Common myeloid progenitor, CD34-positive (primary cell): ENCODE results near the gene PREPL.

ENCODE experiments used
- CTCF ChIA-PET: fragments of 350-600 bp; sonication (Branson Sonifier 250); formaldehyde crosslinking; loops from one replicate; lab custom pipeline; 2021; ENCODE audit warnings: antibody characterized with exemption; lab: Charles Lee
- POLR2A ChIA-PET: fragments of 350-600 bp; sonication (Branson Sonifier 250); formaldehyde crosslinking; loops from one replicate; lab custom pipeline; 2021; ENCODE audit warnings: antibody characterized with exemption; lab: Charles Lee
- DNase-seq, 3 donors: peaks; one replicate each; pipeline versions ENCODE4 v3.0.0 to v3.0.0-alpha.2; 2013
- H3K27ac ChIP-seq, 2 experiments: 1 replicate in 1 of 2; 2 replicates in 1 of 2; pipeline ENCODE4 v1.7.0; 2013; ENCODE audit warnings: inconsistent platforms in 2 of 2, low read length in 2 of 2, mild to moderate bottlenecking in 2 of 2, low read depth in 1 of 2, moderate library complexity in 1 of 2; ENCODE audit not compliant: severe bottlenecking in 2 of 2, insufficient read depth in 1 of 2, poor library complexity in 1 of 2
- H3K27me3 ChIP-seq, 5 experiments: replicated peaks in 2 of 5; 1 replicate in 3 of 5; 2 replicates in 2 of 5; pipeline versions ENCODE4 v1.6.1 to v1.7.0; 2013; ENCODE audit warnings: low read length in 4 of 5, mild to moderate bottlenecking in 2 of 5, moderate library complexity in 2 of 5, inconsistent platforms in 1 of 5; ENCODE audit not compliant: insufficient read depth in 5 of 5, control insufficient read depth in 4 of 5
- H3K36me3 ChIP-seq, 4 experiments: 1 replicate in 2 of 4; 2 replicates in 2 of 4; pipeline versions ENCODE4 v1.6.1 to v1.7.0; 2013; ENCODE audit warnings: low read length in 3 of 4, control low read depth in 1 of 4, mild to moderate bottlenecking in 1 of 4; ENCODE audit not compliant: control insufficient read depth in 4 of 4, insufficient read depth in 4 of 4
- H3K4me1 ChIP-seq, 4 experiments: 1 replicate in 3 of 4; 2 replicates in 1 of 4; pipeline versions ENCODE4 v1.6.1 to v1.7.1; 2013; ENCODE audit warnings: low read length in 3 of 4, mild to moderate bottlenecking in 3 of 4, control low read depth in 1 of 4, inconsistent platforms in 1 of 4, moderate library complexity in 1 of 4; ENCODE audit not compliant: control insufficient read depth in 4 of 4, insufficient read depth in 4 of 4; ENCODE audit errors: control extremely low read depth in 1 of 4
- H3K4me3 ChIP-seq, 7 experiments: 1 replicate in 4 of 7; 2 replicates in 3 of 7; pipeline versions ENCODE4 v1.5.1 to v1.7.0; 2013; ENCODE audit warnings: mild to moderate bottlenecking in 7 of 7, low read length in 6 of 7, moderate library complexity in 6 of 7, inconsistent platforms in 2 of 7, low read depth in 2 of 7, control low read depth in 1 of 7; ENCODE audit not compliant: insufficient read depth in 4 of 7, control insufficient read depth in 1 of 7; ENCODE audit errors: extremely low read depth in 1 of 7
- H3K9me3 ChIP-seq, 5 experiments: 1 replicate in 4 of 5; 2 replicates in 1 of 5; pipeline versions ENCODE4 v1.6.1 to v1.7.1; 2013; ENCODE audit warnings: low read length in 4 of 5, mild to moderate bottlenecking in 2 of 5, inconsistent platforms in 1 of 5, low read depth in 1 of 5, moderate library complexity in 1 of 5; ENCODE audit not compliant: control insufficient read depth in 4 of 5, insufficient read depth in 2 of 5; ENCODE audit errors: control extremely low read depth in 1 of 5
- WGBS: methylation state at CpG from one replicate; pipeline ENCODE4 v1.1.5; 2013; ENCODE audit not compliant: insufficient coverage; 5-methylcytosine and 5-hydroxymethylcytosine counted together

PREPL gene

GRCh38 chr2:44330801-44331200 is 30.5 kb downstream of the PREPL start:
- Histone ChIP-seq H3K4me3 (no peak overlapping the region), H3K9me3 (no peaks in the 10 kb centered on the region), H3K27me3 (no peaks in the 10 kb centered on the region), H3K4me1 (no peaks in the 10 kb centered on the region), H3K27ac (no peak overlapping the region), H3K36me3 (peaks cover 14 to 22% (median 16%) of the 10 kb centered on the region in 4 experiments)
- DNase-seq, result no peak
- POLR2A ChIA-PET, result interaction anchor here (0.6 kb wide), 1 partner anchor 13 kb away, joined by 3 read pairs; no protein-coding TSS in a partner anchor
- no CpG with 5 or more reads among the region's 1 CpG for WGBS
- CTCF ChIA-PET, result no interaction called here

- ChIA-PET CTCF (no interaction called here), POLR2A (no interaction called here)
- no CpG with 5 or more reads among the region's 2 CpGs for WGBS
- H3K9me3 ChIP-seq, result no peaks in the 10 kb centered on the region
- H3K27ac ChIP-seq, result no peak overlapping the region
- no peak overlapping the region for H3K4me3 ChIP-seq
- no peaks in the 10 kb centered on the region for H3K27me3 ChIP-seq
- DNase-seq, result no peak
- H3K4me1 ChIP-seq, result no peaks in the 10 kb centered on the region
- peaks cover 14 to 25% (median 16%) of the 10 kb centered on the region in 4 experiments for H3K36me3 ChIP-seq
Measured at GRCh38 chr2:44329343-44329742, 32.0 kb downstream of the PREPL start.

- Histone ChIP-seq H3K4me1 (no peaks in the 10 kb centered on the region), H3K36me3 (peaks cover 16 to 28% (median 17%) of the 10 kb centered on the region in 4 experiments), H3K9me3 (no peaks in the 10 kb centered on the region), H3K4me3 (no peak overlapping the region), H3K27me3 (no peaks in the 10 kb centered on the region), H3K27ac (no peak overlapping the region)
- CTCF ChIA-PET, result no interaction called here
- no peak for DNase-seq
- POLR2A ChIA-PET, result no interaction called here
- WGBS, result 100% methylated on average over 1 of the region's 2 CpGs
Measured at GRCh38 chr2:44328750-44329149, 32.5 kb downstream of the PREPL start.

- POLR2A ChIA-PET, result no interaction called here
Measured at GRCh38 chr2:44326548-44327264, 34.6 kb downstream of the PREPL start.

GRCh38 chr2:44325897-44326296 is 35.4 kb downstream of the PREPL start:
- ChIA-PET CTCF (no interaction called here), POLR2A (no interaction called here)
- Histone ChIP-seq H3K9me3 (no peaks in the 10 kb centered on the region), H3K4me1 (no peaks in the 10 kb centered on the region), H3K36me3 (peaks cover 18 to 39% (median 32%) of the 10 kb centered on the region in 4 experiments), H3K4me3 (no peak overlapping the region), H3K27me3 (no peaks in the 10 kb centered on the region), H3K27ac (no peak overlapping the region)
- no CpG with 5 or more reads among the region's 4 CpGs for WGBS
- DNase-seq, result no peak

More at GRCh38 chr2:44326548-44327264, 34.6 kb downstream of the PREPL start:
- WGBS, result 89% methylated on average over 12 of the region's 13 CpGs
- H3K9me3 ChIP-seq, result no peaks in the 10 kb centered on the region
- no peaks in the 10 kb centered on the region for H3K4me1 ChIP-seq
- no peaks in the 10 kb centered on the region for H3K27me3 ChIP-seq
- no peak overlapping the region for H3K27ac ChIP-seq
- H3K36me3 ChIP-seq, result peaks cover 17 to 40% (median 28%) of the 10 kb centered on the region in 4 experiments
- no peak overlapping the region for H3K4me3 ChIP-seq
- DNase-seq, result no peak
- CTCF ChIA-PET, result no interaction called here

GRCh38 chr2:44324971-44325426 is 36.3 kb downstream of the PREPL start:
- no CpG with 5 or more reads among the region's 1 CpG for WGBS
- Histone ChIP-seq H3K27me3 (no peaks in the 10 kb centered on the region), H3K9me3 (no peaks in the 10 kb centered on the region), H3K36me3 (peaks cover 21 to 44% (median 35%) of the 10 kb centered on the region in 4 experiments), H3K4me1 (no peaks in the 10 kb centered on the region), H3K4me3 (no peak overlapping the region), H3K27ac (no peak overlapping the region)
- no peak for DNase-seq
- ChIA-PET CTCF (interaction anchor here (0.6 kb wide), 1 partner anchor 1013 kb away, joined by 3 read pairs; no protein-coding TSS in a partner anchor), POLR2A (no interaction called here)

GRCh38 chr2:44321360-44321759 is 39.9 kb downstream of the PREPL start:
- Histone ChIP-seq H3K4me1 (no peaks in the 10 kb centered on the region), H3K27me3 (no peaks in the 10 kb centered on the region), H3K4me3 (no peak overlapping the region), H3K9me3 (no peaks in the 10 kb centered on the region), H3K27ac (no peak overlapping the region), H3K36me3 (peaks cover 19 to 40% (median 30%) of the 10 kb centered on the region in 4 experiments)
- DNase-seq, result no peak
- 100% methylated on average over 3 of the region's 5 CpGs for WGBS
- POLR2A ChIA-PET, result no interaction called here
- CTCF ChIA-PET, result no interaction called here
